ENCODE data around the gene CYP46A1. TPM values are rescaled to one million over a fixed set of nuclear protein-coding genes. Genes with fewer than 3 reads are reported as not detected.

Gene CYP46A1
- total RNA-seq, 1 donor from 2014 or later, result 3.6 TPM

DNA sequence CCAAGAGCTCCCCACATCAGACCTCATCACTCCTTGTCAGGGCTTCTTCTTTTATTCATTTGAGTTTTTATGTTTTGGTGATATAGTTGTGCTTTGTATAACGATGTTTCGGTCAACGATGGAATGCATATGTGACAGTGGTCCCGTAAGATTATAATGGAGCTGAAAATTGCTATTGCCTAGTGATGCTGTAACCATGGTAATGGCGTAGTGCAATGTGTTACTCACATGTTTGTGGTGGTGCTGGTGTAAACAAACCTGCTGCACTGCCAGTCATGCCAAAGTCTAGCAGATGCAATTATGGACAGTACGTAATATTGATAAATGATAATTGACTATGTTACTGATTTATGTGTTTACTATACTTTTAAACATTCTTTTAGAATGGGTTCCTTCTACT lies 16.3 kb downstream of the CYP46A1 start:
- Mint-ChIP-seq H3K36me3 (ENCODE audit: low read depth) (peaks cover 24% of the 10 kb centered on the region), H3K27ac (ENCODE audit: unreplicated experiment) (no peak overlapping the region), H3K9me3 (peaks cover 12% of the 10 kb centered on the region), H3K4me3 (no peak overlapping the region), H3K27me3 (ENCODE audit: low read depth) (no peaks in the 10 kb centered on the region), H3K4me1 (peaks cover 15% of the 10 kb centered on the region)
- TF ChIP-seq, protein P1, sequence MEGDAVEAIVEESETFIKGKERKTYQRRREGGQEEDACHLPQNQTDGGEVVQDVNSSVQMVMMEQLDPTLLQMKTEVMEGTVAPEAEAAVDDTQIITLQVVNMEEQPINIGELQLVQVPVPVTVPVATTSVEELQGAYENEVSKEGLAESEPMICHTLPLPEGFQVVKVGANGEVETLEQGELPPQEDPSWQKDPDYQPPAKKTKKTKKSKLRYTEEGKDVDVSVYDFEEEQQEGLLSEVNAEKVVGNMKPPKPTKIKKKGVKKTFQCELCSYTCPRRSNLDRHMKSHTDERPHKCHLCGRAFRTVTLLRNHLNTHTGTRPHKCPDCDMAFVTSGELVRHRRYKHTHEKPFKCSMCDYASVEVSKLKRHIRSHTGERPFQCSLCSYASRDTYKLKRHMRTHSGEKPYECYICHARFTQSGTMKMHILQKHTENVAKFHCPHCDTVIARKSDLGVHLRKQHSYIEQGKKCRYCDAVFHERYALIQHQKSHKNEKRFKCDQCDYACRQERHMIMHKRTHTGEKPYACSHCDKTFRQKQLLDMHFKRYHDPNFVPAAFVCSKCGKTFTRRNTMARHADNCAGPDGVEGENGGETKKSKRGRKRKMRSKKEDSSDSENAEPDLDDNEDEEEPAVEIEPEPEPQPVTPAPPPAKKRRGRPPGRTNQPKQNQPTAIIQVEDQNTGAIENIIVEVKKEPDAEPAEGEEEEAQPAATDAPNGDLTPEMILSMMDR (conservative IDR thresholded peaks at IDR 0.05), result no peak
- no peak for DNase-seq (ENCODE audit: low read depth, low spot score)

DNA sequence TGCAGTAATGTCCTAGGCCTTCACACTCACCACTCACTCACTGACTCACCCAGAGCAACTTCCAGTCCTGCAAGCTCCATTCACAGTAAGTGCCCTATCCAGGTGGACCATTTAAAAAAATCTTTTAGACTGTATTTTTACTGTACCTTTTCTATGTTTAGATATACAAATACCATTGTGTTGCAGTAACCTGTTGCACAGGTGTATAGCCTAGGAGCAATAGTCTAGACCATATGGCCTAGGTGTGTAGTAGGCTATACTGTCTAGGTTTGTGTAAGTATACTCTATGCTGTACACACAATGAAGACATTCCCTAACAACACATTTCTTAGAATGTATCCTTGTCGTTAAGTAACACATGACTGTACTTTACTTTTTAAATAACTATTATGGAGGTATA lies 17.2 kb downstream of the CYP46A1 start:
- Mint-ChIP-seq H3K27ac (ENCODE audit: unreplicated experiment) (no peak overlapping the region), H3K4me3 (no peak overlapping the region), H3K36me3 (ENCODE audit: low read depth) (peaks cover 21% of the 10 kb centered on the region), H3K27me3 (ENCODE audit: low read depth) (no peaks in the 10 kb centered on the region), H3K4me1 (peaks cover 15% of the 10 kb centered on the region), H3K9me3 (peaks cover 12% of the 10 kb centered on the region)
- TF ChIP-seq, protein P1 (conservative IDR thresholded peaks at IDR 0.05), result no peak
- no peak for DNase-seq (ENCODE audit: low read depth, low spot score)

DNA sequence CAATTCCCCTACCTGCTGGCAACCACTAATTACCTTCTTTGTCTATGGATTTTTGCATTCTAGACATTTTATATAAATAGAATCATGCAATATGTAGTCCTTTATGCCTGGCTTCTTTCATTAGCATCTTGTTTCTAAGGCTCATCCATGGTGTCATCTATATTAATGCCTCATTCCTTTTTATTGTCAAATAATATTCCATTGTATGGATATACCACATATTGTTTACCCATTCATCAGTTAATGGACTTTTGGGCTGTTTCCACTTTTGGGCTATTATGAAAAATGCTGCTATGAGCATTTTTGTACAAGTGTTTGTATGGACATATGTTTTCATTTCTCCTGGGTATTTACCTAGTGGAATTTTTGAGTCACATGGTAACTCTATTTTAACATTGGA lies 18.0 kb downstream of the CYP46A1 start:
- Mint-ChIP-seq H3K36me3 (ENCODE audit: low read depth) (peaks cover 21% of the 10 kb centered on the region), H3K27me3 (ENCODE audit: low read depth) (no peaks in the 10 kb centered on the region), H3K4me1 (peaks cover 9% of the 10 kb centered on the region), H3K4me3 (no peak overlapping the region), H3K9me3 (peaks cover 12% of the 10 kb centered on the region), H3K27ac (ENCODE audit: unreplicated experiment) (no peak overlapping the region)
- TF ChIP-seq, protein P1 (conservative IDR thresholded peaks at IDR 0.05), result no peak
- DNase-seq (ENCODE audit: low read depth, low spot score), result no peak

DNA sequence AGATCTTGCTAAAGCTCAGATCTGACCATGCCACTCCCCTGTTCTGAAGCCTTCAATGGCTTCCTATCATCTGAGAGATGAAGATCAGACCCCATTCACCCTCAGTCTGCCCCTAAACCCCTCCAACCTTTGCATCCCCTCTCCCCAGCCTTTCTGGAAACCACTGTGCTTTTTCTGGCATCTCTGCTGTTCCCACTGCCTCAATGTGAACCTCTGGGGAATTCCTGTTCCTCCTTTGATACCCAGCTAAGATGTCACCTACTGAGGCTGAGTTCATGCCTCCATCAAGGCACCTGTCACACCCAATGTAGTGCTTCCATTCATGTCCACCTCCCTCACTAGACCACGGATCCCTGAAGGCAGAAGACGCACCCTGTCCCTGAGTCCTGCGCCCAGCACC lies 19.3 kb downstream of the CYP46A1 start:
- no peak for DNase-seq (ENCODE audit: low read depth, low spot score)

DNA sequence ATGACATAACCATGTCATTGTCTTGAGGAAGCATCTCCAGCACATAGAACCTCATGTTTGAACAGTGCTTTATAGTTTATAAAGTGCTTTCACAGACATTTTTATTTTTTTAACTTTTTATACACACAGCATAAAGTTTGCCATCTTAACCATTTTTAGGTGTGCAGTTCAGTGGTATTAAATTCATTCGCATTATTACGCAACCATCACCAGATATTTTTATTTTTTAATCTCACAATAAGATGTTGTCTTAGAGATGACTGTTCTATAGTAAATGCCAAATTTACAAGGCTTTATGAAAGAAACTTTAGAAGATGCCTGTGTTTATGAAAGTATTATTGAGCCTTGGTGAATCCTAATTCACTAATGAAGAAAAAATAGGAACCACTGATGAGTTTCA lies 19.9 kb downstream of the CYP46A1 start:
- H3K36me3 Mint-ChIP-seq (ENCODE audit: low read depth), result peaks cover 27% of the 10 kb centered on the region
- no peaks in the 10 kb centered on the region for H3K27me3 Mint-ChIP-seq (ENCODE audit: low read depth)
- H3K4me1 Mint-ChIP-seq, result peaks cover 4% of the 10 kb centered on the region
- TF ChIP-seq, protein P1 (conservative IDR thresholded peaks at IDR 0.05), result no peak
- no peak overlapping the region for H3K4me3 Mint-ChIP-seq
- no peak for DNase-seq (ENCODE audit: low read depth, low spot score)
- no peak overlapping the region for H3K27ac Mint-ChIP-seq (ENCODE audit: unreplicated experiment)
- H3K9me3 Mint-ChIP-seq, result peaks cover 12% of the 10 kb centered on the region

More for the DNA sequence above, 19.3 kb downstream of the CYP46A1 start:
- TF ChIP-seq, protein P1 (conservative IDR thresholded peaks at IDR 0.05), result no peak
- no peak overlapping the region for H3K27ac Mint-ChIP-seq (ENCODE audit: unreplicated experiment)
- H3K36me3 Mint-ChIP-seq (ENCODE audit: low read depth), result peaks cover 24% of the 10 kb centered on the region
- peaks cover 4% of the 10 kb centered on the region for H3K4me1 Mint-ChIP-seq
- no peaks in the 10 kb centered on the region for H3K27me3 Mint-ChIP-seq (ENCODE audit: low read depth)
- peaks cover 12% of the 10 kb centered on the region for H3K9me3 Mint-ChIP-seq
- no peak overlapping the region for H3K4me3 Mint-ChIP-seq
